HCT116 (cell line): Measurements from ENCODE around the gene TMBIM6. TPM values are rescaled to one million over a fixed set of nuclear protein-coding genes. Genes with fewer than 3 reads are reported as not detected.

Source experiments
- ATAC-seq: fragments of 200-7000 bp; cut with Tn5 transposase; 2 replicates; pipeline ENCODE4 v1.9.1; 2020; ENCODE audit warnings: mild to moderate bottlenecking, moderate library complexity
- BruUV-seq: library from RNA; stranded (reverse); fragments of 400-500 nt; replicated peaks from 2 replicates; lab custom pipeline; 2021; lab: Mats Ljungman, UMichigan
- CTCF ChIA-PET: fragments of 300-600 bp; sonication (Branson Sonifier 250); formaldehyde crosslinking; loops from one replicate; lab custom pipeline; 2021; ENCODE audit warnings: antibody characterized with exemption; lab: Charles Lee
- POLR2A ChIA-PET: fragments of 300-600, 350-600 bp; sonication (Branson Sonifier 250); formaldehyde crosslinking; loops from one replicate; lab custom pipeline; 2021; ENCODE audit warnings: antibody characterized with exemption; lab: Charles Lee
- RAD21 ChIA-PET, 2 experiments: fragments of 300-600 bp; sonication (Branson Sonifier 250); formaldehyde crosslinking; loops; one replicate each; lab custom pipeline; 2023; ENCODE audit warnings: low total read pairs in 2 of 2; ENCODE audit not compliant: uncharacterized antibody in 2 of 2, unreplicated experiment in 2 of 2, low non-redundant PET in 1 of 2; lab: Charles Lee
- DNase-seq: peaks from one replicate; pipeline ENCODE4 v3.0.0-alpha.2; 2010; ENCODE audit warnings: low read depth, low spot score
- H2AFZ ChIP-seq: fragments of 200-600 bp; shearing (Covaris generic), sonication (generic); 2 replicates; pipeline ENCODE4 v1.6.1; 2017; ENCODE audit warnings: low read depth, mixed run types, mixed read lengths, antibody characterized with exemption, low read length; ENCODE audit not compliant: poor library complexity, severe bottlenecking
- H3K27ac ChIP-seq: 2 replicates; pipeline ENCODE4 v1.5.1; 2012; ENCODE audit warnings: low read depth, low read length
- H3K27me3 ChIP-seq: fragments of 200-600 bp; sonication (generic); 2 replicates; pipeline ENCODE4 v1.6.1; 2016; ENCODE audit warnings: mixed run types, low read length, mixed read lengths; ENCODE audit not compliant: insufficient read depth
- H3K36me3 ChIP-seq, 2 experiments: fragments of 200-500 bp in 1 of 2; fragments of 200-600 bp in 1 of 2; sonication (Bioruptor generic) in 1 of 2; sonication (generic) in 1 of 2; 2 replicates each; pipeline versions ENCODE4 v1.5.1 to v1.6.1; 2014 to 2016; ENCODE audit warnings: low read length in 2 of 2, inconsistent platforms in 1 of 2, mixed read lengths in 1 of 2, mixed run types in 1 of 2; ENCODE audit not compliant: insufficient read depth in 2 of 2, control insufficient read depth in 1 of 2
- H3K4me1 ChIP-seq, 2 experiments: fragments of 200-600 bp in 1 of 2; sonication (generic) in 1 of 2; 2 replicates each; pipeline versions ENCODE4 v1.5.1 to v1.6.1; 2012 to 2017; ENCODE audit warnings: low read length in 2 of 2, inconsistent platforms in 1 of 2, mild to moderate bottlenecking in 1 of 2, mixed read lengths in 1 of 2, mixed run types in 1 of 2, moderate library complexity in 1 of 2; ENCODE audit not compliant: insufficient read depth in 2 of 2, control insufficient read depth in 1 of 2
- H3K4me2 ChIP-seq: fragments of 200-600 bp; sonication (generic); 2 replicates; pipeline ENCODE4 v1.6.1; 2017; ENCODE audit warnings: mixed run types, low read length, mixed read lengths
- H3K4me3 ChIP-seq, 2 experiments: fragments of 200-600 bp in 1 of 2; sonication (generic) in 1 of 2; replicated peaks in 1 of 2; 2 replicates each; pipeline ENCODE4 v1.5.1; 2011 to 2016; ENCODE audit warnings: low read length in 2 of 2, control low read depth in 1 of 2, low read depth in 1 of 2, mild to moderate bottlenecking in 1 of 2, mixed read lengths in 1 of 2, mixed run types in 1 of 2
- H3K79me2 ChIP-seq: fragments of 200-600 bp; sonication (generic); 2 replicates; pipeline ENCODE4 v1.6.1; 2017; ENCODE audit warnings: mild to moderate bottlenecking, mixed run types, low read length, moderate library complexity, mixed read lengths; ENCODE audit not compliant: insufficient read depth
- H3K9ac ChIP-seq: fragments of 200-600 bp; sonication (generic); 2 replicates; pipeline ENCODE4 v1.6.1; 2016; ENCODE audit warnings: low read length, mixed read lengths
- H3K9me2 ChIP-seq: fragments of 200-600 bp; sonication (generic), shearing (Covaris generic); 2 replicates; pipeline ENCODE4 v1.6.1; 2017; ENCODE audit warnings: mixed run types, mild to moderate bottlenecking, moderate library complexity; ENCODE audit not compliant: insufficient read depth
- H3K9me3 ChIP-seq, 2 experiments: fragments of 200-500 bp in 1 of 2; fragments of 200-600 bp in 1 of 2; sonication (Bioruptor generic) in 1 of 2; sonication (generic) in 1 of 2; 2 replicates each; pipeline ENCODE4 v1.6.1; 2014 to 2017; ENCODE audit warnings: low read length in 2 of 2, mixed read lengths in 2 of 2, inconsistent platforms in 1 of 2, low read depth in 1 of 2, mild to moderate bottlenecking in 1 of 2, mixed run types in 1 of 2, moderate library complexity in 1 of 2; ENCODE audit not compliant: control insufficient read depth in 1 of 2, insufficient read depth in 1 of 2
- H4K20me1 ChIP-seq: fragments of 200-600 bp; sonication (generic), shearing (Covaris generic); 2 replicates; pipeline ENCODE4 v1.6.1; 2017; ENCODE audit warnings: mixed run types, mild to moderate bottlenecking, moderate library complexity; ENCODE audit not compliant: insufficient read depth
- CBX3 ChIP-seq: IDR thresholded peaks from 2 replicates; pipeline ENCODE4 v1.6.1; 2012; ENCODE audit warnings: low read depth
- EGR1 ChIP-seq: IDR thresholded peaks from 2 replicates; pipeline ENCODE4 v1.6.1; 2012; ENCODE audit warnings: low read depth
- EZH2 ChIP-seq: fragments of 200-600 bp; sonication (generic); IDR thresholded peaks from 2 replicates; pipeline ENCODE4 v1.6.1; 2017; ENCODE audit warnings: antibody characterized with exemption, mixed run types
- EZH2phosphoT487 ChIP-seq: fragments of 200-600 bp; IDR thresholded peaks from 2 replicates; pipeline ENCODE4 v1.6.1; 2018; ENCODE audit warnings: antibody characterized with exemption, borderline replicate concordance
- POLR2A ChIP-seq: IDR thresholded peaks from 2 replicates; pipeline ENCODE4 v1.7.0; 2011; ENCODE audit warnings: borderline replicate concordance; ENCODE audit not compliant: insufficient read depth, insufficient read length; ENCODE audit errors: extremely low read depth
- POLR2AphosphoS5 ChIP-seq: IDR thresholded peaks from 2 replicates; pipeline ENCODE4 v1.6.1; 2011; ENCODE audit warnings: mild to moderate bottlenecking, low read depth, low read length, moderate library complexity
- SP1 ChIP-seq: IDR thresholded peaks from 2 replicates; pipeline ENCODE4 v1.6.1; 2012; ENCODE audit warnings: low read depth
- SRF ChIP-seq: IDR thresholded peaks from 2 replicates; pipeline ENCODE4 v1.6.1; 2012; ENCODE audit warnings: low read depth
- TCF7L2 ChIP-seq: IDR thresholded peaks from 2 replicates; pipeline ENCODE4 v1.7.0; 2011; ENCODE audit warnings: borderline replicate concordance, inconsistent platforms; ENCODE audit not compliant: insufficient read depth, insufficient read length; ENCODE audit errors: extremely low read depth
- YY1 ChIP-seq: IDR thresholded peaks from 2 replicates; pipeline ENCODE4 v1.6.1; 2011; ENCODE audit warnings: low read length, low read depth, moderate library complexity, mild to moderate bottlenecking; ENCODE audit not compliant: insufficient replicate concordance; ENCODE audit errors: extremely low read depth
- ZFX ChIP-seq: fragments of 450-650 bp; IDR thresholded peaks from 2 replicates; pipeline ENCODE4 v1.6.1; 2017
- intact Hi-C: fragments of 100-400 bp; cut with micrococcal nuclease; formaldehyde crosslinking; loops from 2 replicates; pipeline ENCODE4 v1.10.0; 2022
- total RNA-seq: library from RNA; stranded (reverse); gene quantifications from one replicate; pipeline ENCODE4 v1.2.1, GENCODE V29; 2021; ENCODE audit not compliant: unreplicated experiment
- TF ChIP-seq, protein P1 (sequence below): IDR thresholded peaks from 2 replicates; pipeline ENCODE4 v1.6.1; 2012
- TF ChIP-seq, protein P2 (sequence below), 3 experiments: fragments of 200-600 bp in 1 of 3; sonication (generic) in 1 of 3; IDR thresholded peaks in 2 of 3; conservative IDR thresholded peaks in 1 of 3; 2 replicates each; pipeline ENCODE4 v1.5.1; 2012 to 2017; ENCODE audit warnings: low read depth in 2 of 3, low read length in 2 of 3, antibody characterized with exemption in 1 of 3, borderline replicate concordance in 1 of 3, control low read depth in 1 of 3, mild to moderate bottlenecking in 1 of 3, mixed read lengths in 1 of 3, mixed run types in 1 of 3, moderate library complexity in 1 of 3; ENCODE audit not compliant: insufficient read depth in 1 of 3
- TF ChIP-seq, protein P3 (sequence below): IDR thresholded peaks from 2 replicates; pipeline ENCODE4 v1.6.1; 2011; ENCODE audit warnings: mild to moderate bottlenecking, low read length, moderate library complexity; ENCODE audit not compliant: insufficient replicate concordance; ENCODE audit errors: extremely low read depth

TMBIM6 gene
- total RNA-seq, 1 experiment from 2014 or later, result 510 TPM

DNA sequence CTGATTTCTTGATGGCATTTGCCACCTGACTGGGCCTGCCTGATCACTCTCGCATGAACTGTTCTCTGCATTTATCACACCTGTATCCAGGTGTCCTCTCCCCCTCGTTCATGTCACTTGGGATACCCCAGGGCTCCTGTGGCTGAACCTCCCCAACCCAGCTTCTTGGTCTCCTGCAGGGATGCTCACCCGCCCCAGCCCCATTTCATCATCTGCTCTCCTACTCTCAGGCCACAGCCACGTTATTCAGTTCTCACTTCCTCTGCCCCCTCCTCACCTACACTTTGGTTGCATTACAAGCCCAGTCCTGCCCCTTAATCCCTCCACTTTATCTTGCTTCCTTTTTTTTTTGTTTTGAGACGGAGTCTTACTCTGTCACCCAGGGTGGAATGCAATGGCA, 35.5 kb downstream of the TMBIM6 start:
- ChIA-PET POLR2A (interaction anchor here (1.0 kb wide), 1 partner anchor 9 kb away, joined by 4 read pairs; no protein-coding TSS in a partner anchor), RAD21 (interaction anchor here in 1 of 2 experiments (0.9 kb wide), 1 partner anchor 191 kb away, joined by 3 read pairs; no protein-coding TSS in a partner anchor), CTCF (interaction anchor here (0.9 to 2.4 kb wide), 10 partner anchors 8 to 293 kb away, joined by 4 to 28 read pairs (median 8); partner anchors contain the start of genes BCDIN3D and TMBIM6)
- intact Hi-C loops, result loop anchor here (1.0 to 10.0 kb wide), 5 partner anchors 62 to 408 kb away; partner anchors contain the start of gene AQP5
- Histone ChIP-seq H3K36me3 (no peaks in the 10 kb centered on the region), H3K27me3 (peaks cover 4% of the 10 kb centered on the region; the same call in 1 of the 2 replicates), H3K9ac (no peak overlapping the region), H4K20me1 (no peaks in the 10 kb centered on the region), H3K4me3 (no peak overlapping the region), H3K4me2 (no peak overlapping the region), H3K4me1 (peaks cover 0 to 9% of the 10 kb centered on the region in 2 experiments; a peak in 3 of 4 replicates)
- no peak for ATAC-seq
- BruUV-seq, result no TSS peak
- TF ChIP-seq ZFX (no peak), CBX3 (no peak), EZH2phosphoT487 (no peak), SP1 (no peak)
- TF ChIP-seq, protein P1, sequence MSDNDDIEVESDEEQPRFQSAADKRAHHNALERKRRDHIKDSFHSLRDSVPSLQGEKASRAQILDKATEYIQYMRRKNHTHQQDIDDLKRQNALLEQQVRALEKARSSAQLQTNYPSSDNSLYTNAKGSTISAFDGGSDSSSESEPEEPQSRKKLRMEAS, result no peak
- TF ChIP-seq, all 23 proteins: peak for 0
- Histone ChIP-seq H2AFZ (peak overlapping the region; percentile 82), H3K79me2 (no peaks in the 10 kb centered on the region), H3K9me3 (no peaks in the 10 kb centered on the region), H3K27ac (no peak overlapping the region), H3K9me2 (no peaks in the 10 kb centered on the region)
- no peak for DNase-seq

DNA sequence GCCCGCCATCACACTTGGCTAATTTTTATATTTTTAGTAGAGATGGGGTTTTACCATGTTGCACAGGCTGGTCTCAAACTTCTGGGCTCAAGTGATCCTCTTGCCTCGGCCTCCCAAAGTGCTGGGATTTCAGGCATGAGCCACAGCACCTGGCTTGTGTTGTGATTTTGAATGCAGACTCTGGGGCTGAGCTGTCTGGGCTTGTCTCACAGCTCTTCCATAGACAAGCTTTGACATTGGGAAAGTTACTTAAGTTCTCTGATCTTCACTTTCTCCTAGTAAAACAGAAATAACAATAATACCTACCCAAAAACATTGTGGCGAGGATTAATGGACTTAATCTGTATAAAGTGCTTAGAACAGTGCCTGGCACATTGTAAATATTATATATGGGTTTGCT, 36.0 kb downstream of the TMBIM6 start:
- ATAC-seq, result no peak
- no peak overlapping the region for H3K4me2 ChIP-seq
- H3K27me3 ChIP-seq, result peaks cover 4% of the 10 kb centered on the region; the same call in 1 of the 2 replicates
- peaks cover 0 to 9% of the 10 kb centered on the region in 2 experiments; a peak in 3 of 4 replicates for H3K4me1 ChIP-seq
- H3K9me3 ChIP-seq, result no peaks in the 10 kb centered on the region
- TF ChIP-seq, protein P2, sequence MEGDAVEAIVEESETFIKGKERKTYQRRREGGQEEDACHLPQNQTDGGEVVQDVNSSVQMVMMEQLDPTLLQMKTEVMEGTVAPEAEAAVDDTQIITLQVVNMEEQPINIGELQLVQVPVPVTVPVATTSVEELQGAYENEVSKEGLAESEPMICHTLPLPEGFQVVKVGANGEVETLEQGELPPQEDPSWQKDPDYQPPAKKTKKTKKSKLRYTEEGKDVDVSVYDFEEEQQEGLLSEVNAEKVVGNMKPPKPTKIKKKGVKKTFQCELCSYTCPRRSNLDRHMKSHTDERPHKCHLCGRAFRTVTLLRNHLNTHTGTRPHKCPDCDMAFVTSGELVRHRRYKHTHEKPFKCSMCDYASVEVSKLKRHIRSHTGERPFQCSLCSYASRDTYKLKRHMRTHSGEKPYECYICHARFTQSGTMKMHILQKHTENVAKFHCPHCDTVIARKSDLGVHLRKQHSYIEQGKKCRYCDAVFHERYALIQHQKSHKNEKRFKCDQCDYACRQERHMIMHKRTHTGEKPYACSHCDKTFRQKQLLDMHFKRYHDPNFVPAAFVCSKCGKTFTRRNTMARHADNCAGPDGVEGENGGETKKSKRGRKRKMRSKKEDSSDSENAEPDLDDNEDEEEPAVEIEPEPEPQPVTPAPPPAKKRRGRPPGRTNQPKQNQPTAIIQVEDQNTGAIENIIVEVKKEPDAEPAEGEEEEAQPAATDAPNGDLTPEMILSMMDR (IDR thresholded peaks at IDR 0.05 in 2 of 3, conservative IDR thresholded peaks at IDR 0.05 in 1 of 3; ENCODE audit: borderline replicate concordance in 1 of 3, insufficient read depth in 1 of 3, low read depth in 2 of 3, low read length in 2 of 3), result no peak
- no peak for TF ChIP-seq YY1
- TF ChIP-seq EGR1, result no peak
- TF ChIP-seq CBX3, result no peak
- no peak for TF ChIP-seq POLR2AphosphoS5
- TF ChIP-seq TCF7L2, result no peak
- no peak for TF ChIP-seq POLR2A
- no peak for TF ChIP-seq SRF
- TF ChIP-seq, protein P3, sequence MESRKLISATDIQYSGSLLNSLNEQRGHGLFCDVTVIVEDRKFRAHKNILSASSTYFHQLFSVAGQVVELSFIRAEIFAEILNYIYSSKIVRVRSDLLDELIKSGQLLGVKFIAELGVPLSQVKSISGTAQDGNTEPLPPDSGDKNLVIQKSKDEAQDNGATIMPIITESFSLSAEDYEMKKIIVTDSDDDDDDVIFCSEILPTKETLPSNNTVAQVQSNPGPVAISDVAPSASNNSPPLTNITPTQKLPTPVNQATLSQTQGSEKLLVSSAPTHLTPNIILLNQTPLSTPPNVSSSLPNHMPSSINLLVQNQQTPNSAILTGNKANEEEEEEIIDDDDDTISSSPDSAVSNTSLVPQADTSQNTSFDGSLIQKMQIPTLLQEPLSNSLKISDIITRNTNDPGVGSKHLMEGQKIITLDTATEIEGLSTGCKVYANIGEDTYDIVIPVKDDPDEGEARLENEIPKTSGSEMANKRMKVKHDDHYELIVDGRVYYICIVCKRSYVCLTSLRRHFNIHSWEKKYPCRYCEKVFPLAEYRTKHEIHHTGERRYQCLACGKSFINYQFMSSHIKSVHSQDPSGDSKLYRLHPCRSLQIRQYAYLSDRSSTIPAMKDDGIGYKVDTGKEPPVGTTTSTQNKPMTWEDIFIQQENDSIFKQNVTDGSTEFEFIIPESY, result no peak
- no peak for TF ChIP-seq EZH2
- TF ChIP-seq, all 23 proteins: peak for 0
- Histone ChIP-seq H3K79me2 (no peaks in the 10 kb centered on the region), H3K36me3 (no peaks in the 10 kb centered on the region), H3K27ac (no peak overlapping the region), H3K4me3 (no peak overlapping the region), H4K20me1 (no peaks in the 10 kb centered on the region), H2AFZ (peak overlapping the region; percentile 62), H3K9ac (no peak overlapping the region), H3K9me2 (no peaks in the 10 kb centered on the region)
- no TSS peak for BruUV-seq
- ChIA-PET POLR2A (interaction anchor here (0.8 to 1.5 kb wide), 3 partner anchors 9 to 62 kb away, joined by 4 to 6 read pairs (median 4); partner anchors contain the start of gene NCKAP5L), RAD21 (interaction anchor here (0.9 kb wide), 2 partner anchors 65 to 190 kb away, joined by 3 read pairs; no protein-coding TSS in a partner anchor), CTCF (interaction anchor here (0.8 to 2.4 kb wide), 14 partner anchors 9 to 293 kb away, joined by 3 to 28 read pairs (median 6); partner anchors contain the start of genes BCDIN3D and TMBIM6)
- DNase-seq, result no peak
- intact Hi-C loops, result loop anchor here (2.0 to 10.0 kb wide), 3 partner anchors 187 to 407 kb away; partner anchors contain the start of gene AQP5
